ENCODE measurements around the gene CACHD1. TPM values are rescaled to one million over a fixed set of nuclear protein-coding genes. Genes with fewer than 3 reads are reported as not detected.
"Not testable (repeated sequence)": the region's sequence is repeated elsewhere in the genome, so short reads cannot be mapped to it uniquely, and the experiment has no call there.

CACHD1 gene
- total RNA-seq, 1 donor from 2014 or later, result 32.0 TPM

- Histone ChIP-seq H3K27me3 (ENCODE audit: low read depth) (no peaks in the 10 kb centered on the region), H3K4me1 (no peaks in the 10 kb centered on the region), H3K27ac (no peak overlapping the region), H3K36me3 (no peaks in the 10 kb centered on the region), H3K4me3 (no peak overlapping the region), H3K9me3 (no peaks in the 10 kb centered on the region)
- TF ChIP-seq CTCF (IDR thresholded peaks at IDR 0.05), result no peak
- intact Hi-C loops (cut with DNase I), result no loop called here
- DNase-seq, result no peak
- no peak for ATAC-seq
Observed at GRCh38 chr1:64693406-64693805, 223.5 kb downstream of the CACHD1 start.

- ATAC-seq (no peak), DNase-seq (no peak)
- no peak for TF ChIP-seq CTCF (IDR thresholded peaks at IDR 0.05)
- Histone ChIP-seq H3K27me3 (ENCODE audit: low read depth) (no peaks in the 10 kb centered on the region), H3K9me3 (no peaks in the 10 kb centered on the region), H3K27ac (no peak overlapping the region), H3K4me3 (no peak overlapping the region), H3K36me3 (no peaks in the 10 kb centered on the region), H3K4me1 (no peaks in the 10 kb centered on the region)
- intact Hi-C loops (cut with DNase I), result no loop called here
Observed at GRCh38 chr1:64696879-64697278, 226.9 kb downstream of the CACHD1 start.

GRCh38 chr1:64699327-64699726 lies 229.4 kb downstream of the CACHD1 start:
- Histone ChIP-seq H3K27ac (no peak overlapping the region), H3K27me3 (ENCODE audit: low read depth) (no peaks in the 10 kb centered on the region), H3K4me3 (no peak overlapping the region), H3K36me3 (no peaks in the 10 kb centered on the region), H3K4me1 (no peaks in the 10 kb centered on the region), H3K9me3 (no peaks in the 10 kb centered on the region)
- DNase-seq, result no peak
- ATAC-seq, result no peak
- no peak for TF ChIP-seq CTCF (IDR thresholded peaks at IDR 0.05)
- intact Hi-C loops (cut with DNase I), result no loop called here

GRCh38 chr1:64701071-64701470 lies 231.1 kb downstream of the CACHD1 start:
- DNase-seq (no peak), ATAC-seq (no peak)
- Histone ChIP-seq H3K4me1 (no peaks in the 10 kb centered on the region), H3K36me3 (no peaks in the 10 kb centered on the region), H3K27ac (no peak overlapping the region), H3K9me3 (no peaks in the 10 kb centered on the region), H3K27me3 (ENCODE audit: low read depth) (no peaks in the 10 kb centered on the region), H3K4me3 (no peak overlapping the region)
- no peak for TF ChIP-seq CTCF (IDR thresholded peaks at IDR 0.05)
- intact Hi-C loops (cut with DNase I), result no loop called here

- no peak for DNase-seq
Observed at GRCh38 chr1:64701886-64702285, 232.0 kb downstream of the CACHD1 start.

GRCh38 chr1:64702670-64703069 lies 232.7 kb downstream of the CACHD1 start:
- DNase-seq; H3K9me3 ChIP-seq; ATAC-seq; H3K27ac ChIP-seq; H3K36me3 ChIP-seq; intact Hi-C loops (cut with DNase I); H3K27me3 ChIP-seq (ENCODE audit: low read depth); H3K4me3 ChIP-seq; H3K4me1 ChIP-seq: not testable (repeated sequence)

More at GRCh38 chr1:64701886-64702285, 232.0 kb downstream of the CACHD1 start:
- no peak for TF ChIP-seq CTCF (IDR thresholded peaks at IDR 0.05)
- H3K27me3 ChIP-seq (ENCODE audit: low read depth), result no peaks in the 10 kb centered on the region
- ATAC-seq, result no peak
- no peak overlapping the region for H3K4me3 ChIP-seq
- intact Hi-C loops (cut with DNase I), result no loop called here
- no peak overlapping the region for H3K27ac ChIP-seq
- H3K4me1 ChIP-seq, result no peaks in the 10 kb centered on the region
- no peaks in the 10 kb centered on the region for H3K36me3 ChIP-seq
- no peaks in the 10 kb centered on the region for H3K9me3 ChIP-seq
